Osteocyte (in vitro differentiated cells): ENCODE data around the gene H2AZ2. TPM values are rescaled to one million over a fixed set of nuclear protein-coding genes. Genes with fewer than 3 reads are reported as not detected.
"Not testable (repeated sequence)": the region's sequence is repeated elsewhere in the genome, so short reads cannot be mapped to it uniquely, and the experiment has no call there.

Source experiments
- DNase-seq: peaks from one replicate; pipeline ENCODE4 v3.0.0; 2021; ENCODE audit warnings: mixed read lengths; ENCODE audit not compliant: unreplicated experiment; ENCODE audit errors: extremely low spot score
- H3K27ac Mint-ChIP-seq: one replicate; pipeline ENCODE4 v1.8.0; 2021; ENCODE audit warnings: mild to moderate bottlenecking, mixed read lengths; ENCODE audit not compliant: unreplicated experiment
- H3K27me3 Mint-ChIP-seq: one replicate; pipeline ENCODE4 v1.8.0; 2021; ENCODE audit warnings: mixed read lengths; ENCODE audit not compliant: unreplicated experiment
- H3K36me3 Mint-ChIP-seq: one replicate; pipeline ENCODE4 v1.8.0; 2021; ENCODE audit warnings: mixed read lengths; ENCODE audit not compliant: unreplicated experiment
- H3K4me1 Mint-ChIP-seq: one replicate; pipeline ENCODE4 v1.8.0; 2021; ENCODE audit warnings: mixed read lengths; ENCODE audit not compliant: unreplicated experiment
- H3K4me3 Mint-ChIP-seq: one replicate; pipeline ENCODE4 v1.8.0; 2021; ENCODE audit warnings: mild to moderate bottlenecking, moderate library complexity, mixed read lengths; ENCODE audit not compliant: unreplicated experiment
- H3K9me3 Mint-ChIP-seq: one replicate; pipeline ENCODE4 v1.8.0; 2021; ENCODE audit warnings: mixed read lengths; ENCODE audit not compliant: unreplicated experiment
- CTCF ChIP-seq: fragments of 200-600 bp; sonication (generic); IDR thresholded peaks from 2 replicates; pipeline ENCODE4 v1.5.0; 2021; ENCODE audit warnings: antibody characterized with exemption, mild to moderate bottlenecking, moderate library complexity
- total RNA-seq: library from RNA; stranded (reverse); gene quantifications from 2 replicates; pipeline ENCODE4 v1.2.1, GENCODE V29; 2021

Gene H2AZ2
- total RNA-seq, 1 donor from 2014 or later = 169 TPM

- Mint-ChIP-seq H3K27ac (no peak overlapping the region), H3K4me3 (no peak overlapping the region), H3K4me1 (no peaks in the 10 kb centered on the region), H3K9me3 (no peaks in the 10 kb centered on the region), H3K27me3 (no peaks in the 10 kb centered on the region), H3K36me3 (peaks cover 3% of the 10 kb centered on the region)
- no peak for DNase-seq
- TF ChIP-seq CTCF = no peak
These were observed 38.9 kb downstream of the H2AZ2 start for GRCh38 chr7:44808914-44809393.

- H3K9me3 Mint-ChIP-seq = no peaks in the 10 kb centered on the region
- DNase-seq = no peak
- peak overlapping the region; percentile 41 for H3K27ac Mint-ChIP-seq
- H3K4me3 Mint-ChIP-seq = no peak overlapping the region
- H3K4me1 Mint-ChIP-seq = peaks cover 4% of the 10 kb centered on the region
- H3K27me3 Mint-ChIP-seq = no peaks in the 10 kb centered on the region
- H3K36me3 Mint-ChIP-seq = peaks cover 24% of the 10 kb centered on the region
- no peak for TF ChIP-seq CTCF
These were observed 41.9 kb downstream of the H2AZ2 start for GRCh38 chr7:44805950-44806349.

GRCh38 chr7:44803828-44804519, 43.9 kb downstream of the H2AZ2 start:
- H3K27me3 Mint-ChIP-seq, H3K4me3 Mint-ChIP-seq, H3K9me3 Mint-ChIP-seq, H3K27ac Mint-ChIP-seq, DNase-seq: not testable (repeated sequence)
- Mint-ChIP-seq H3K4me1 (peaks cover 12% of the 10 kb centered on the region), H3K36me3 (peaks cover 39% of the 10 kb centered on the region)

GRCh38 chr7:44802418-44803025, 45.4 kb downstream of the H2AZ2 start:
- Mint-ChIP-seq H3K9me3 (no peaks in the 10 kb centered on the region), H3K36me3 (peaks cover 41% of the 10 kb centered on the region), H3K4me3 (no peak overlapping the region), H3K27me3 (no peaks in the 10 kb centered on the region), H3K27ac (peak overlapping the region; percentile 3), H3K4me1 (peaks cover 24% of the 10 kb centered on the region)
- DNase-seq = no peak
- no peak for TF ChIP-seq CTCF

GRCh38 chr7:44801890-44802289, 46.0 kb downstream of the H2AZ2 start:
- Mint-ChIP-seq H3K27me3 (no peaks in the 10 kb centered on the region), H3K27ac (peak overlapping the region; percentile 47), H3K4me1 (peaks cover 26% of the 10 kb centered on the region), H3K4me3 (no peak overlapping the region), H3K9me3 (no peaks in the 10 kb centered on the region), H3K36me3 (peaks cover 41% of the 10 kb centered on the region)
- TF ChIP-seq CTCF = no peak
- no peak for DNase-seq
